SJCRH30 (cell line): ENCODE data around the gene SPNS3. TPM values are rescaled to one million over a fixed set of nuclear protein-coding genes. Genes with fewer than 3 reads are reported as not detected.

Experiments used
- DNase-seq, 2 experiments: peaks; one replicate each; pipeline ENCODE4 v3.0.0-alpha.2; 2015 to 2020
- H3K27ac ChIP-seq: fragments of 250-450 bp; sonication (Bioruptor Pico); 2 replicates; pipeline ENCODE4 v1.5.1; 2020; ENCODE audit warnings: mild to moderate bottlenecking, moderate library complexity
- H3K27me3 ChIP-seq: fragments of 250-450 bp; sonication (Bioruptor Pico); 2 replicates; pipeline ENCODE4 v1.5.1; 2020; ENCODE audit warnings: mild to moderate bottlenecking, moderate library complexity
- H3K36me3 ChIP-seq: fragments of 250-450 bp; sonication (Bioruptor Pico); 2 replicates; pipeline ENCODE4 v1.5.1; 2020; ENCODE audit warnings: mild to moderate bottlenecking, moderate library complexity
- H3K4me1 ChIP-seq: fragments of 250-450 bp; sonication (Bioruptor Pico); 2 replicates; pipeline ENCODE4 v1.5.1; 2020; ENCODE audit warnings: mild to moderate bottlenecking, moderate library complexity
- H3K4me3 ChIP-seq: fragments of 250-450 bp; sonication (Bioruptor Pico); 2 replicates; pipeline ENCODE4 v1.5.1; 2020; ENCODE audit warnings: mild to moderate bottlenecking, moderate library complexity
- H3K9me3 ChIP-seq: fragments of 250-450 bp; sonication (Bioruptor Pico); replicated peaks from 2 replicates; pipeline ENCODE4 v1.5.1; 2020; ENCODE audit warnings: mild to moderate bottlenecking, moderate library complexity
- total RNA-seq: library from RNA; depleted of rRNA; stranded (reverse); fragments of >200 nt; shearing (Covaris generic); gene quantifications from 2 replicates; pipeline ENCODE4 v1.2.3, GENCODE V29; 2014

SPNS3 gene
- total RNA-seq, 1 experiment from 2014 or later, result not detected

- Histone ChIP-seq H3K36me3 (no peaks in the 10 kb centered on the region), H3K27me3 (no peaks in the 10 kb centered on the region), H3K9me3 (no peaks in the 10 kb centered on the region), H3K4me1 (no peaks in the 10 kb centered on the region), H3K27ac (no peak overlapping the region), H3K4me3 (no peak overlapping the region)
- DNase-seq, result peak; percentile 81 to 88
These were observed 20.6 kb upstream of the SPNS3 start for GRCh38 chr17:4412933-4413831.

GRCh38 chr17:4417129-4417667 lies 16.5 kb upstream of the SPNS3 start:
- DNase-seq, result no peak
- no peaks in the 10 kb centered on the region for H3K4me1 ChIP-seq
- no peaks in the 10 kb centered on the region for H3K36me3 ChIP-seq
- H3K27me3 ChIP-seq, result no peaks in the 10 kb centered on the region
- no peak overlapping the region for H3K27ac ChIP-seq
- no peak overlapping the region for H3K4me3 ChIP-seq
- H3K9me3 ChIP-seq, result no peaks in the 10 kb centered on the region

GRCh38 chr17:4420692-4421131 lies 13.0 kb upstream of the SPNS3 start:
- DNase-seq, result peak; percentile 41 to 78
- Histone ChIP-seq H3K27ac (no peak overlapping the region), H3K4me1 (no peaks in the 10 kb centered on the region), H3K36me3 (no peaks in the 10 kb centered on the region), H3K4me3 (no peak overlapping the region), H3K27me3 (no peaks in the 10 kb centered on the region), H3K9me3 (no peaks in the 10 kb centered on the region)

GRCh38 chr17:4422864-4423263 lies 10.9 kb upstream of the SPNS3 start:
- H3K9me3 ChIP-seq, result no peaks in the 10 kb centered on the region
- H3K36me3 ChIP-seq, result no peaks in the 10 kb centered on the region
- no peak overlapping the region for H3K4me3 ChIP-seq
- no peaks in the 10 kb centered on the region for H3K27me3 ChIP-seq
- no peaks in the 10 kb centered on the region for H3K4me1 ChIP-seq
- H3K27ac ChIP-seq, result no peak overlapping the region
- no peak for DNase-seq

DNA sequence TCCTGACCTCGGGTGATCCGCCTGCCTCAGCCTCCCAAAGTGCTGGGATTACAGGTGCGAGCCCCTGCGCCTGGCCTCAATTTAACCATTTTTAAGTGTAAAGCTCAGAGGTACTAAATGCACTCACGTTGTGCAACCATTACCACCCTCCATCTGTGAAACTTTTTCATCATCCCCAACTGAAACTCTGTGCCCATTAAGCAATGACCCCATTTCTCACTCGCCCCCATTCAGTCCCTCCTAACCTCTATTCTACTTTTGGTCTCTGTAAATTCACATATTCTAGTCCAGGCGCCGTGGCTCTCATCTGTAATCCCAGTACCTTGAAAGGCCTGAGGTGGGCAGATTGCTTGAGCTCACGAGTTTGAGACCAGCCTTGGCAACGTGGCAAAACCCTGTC lies 8.3 kb upstream of the SPNS3 start:
- H3K4me3 ChIP-seq, result no peak overlapping the region
- no peaks in the 10 kb centered on the region for H3K4me1 ChIP-seq
- no peak overlapping the region for H3K27ac ChIP-seq
- H3K36me3 ChIP-seq, result no peaks in the 10 kb centered on the region
- no peaks in the 10 kb centered on the region for H3K9me3 ChIP-seq
- H3K27me3 ChIP-seq, result no peaks in the 10 kb centered on the region
- no peak for DNase-seq

- Histone ChIP-seq H3K27ac (no peak overlapping the region), H3K4me3 (no peak overlapping the region), H3K9me3 (no peaks in the 10 kb centered on the region), H3K27me3 (no peaks in the 10 kb centered on the region), H3K36me3 (no peaks in the 10 kb centered on the region), H3K4me1 (no peaks in the 10 kb centered on the region)
- no peak for DNase-seq
These were observed 7.1 kb upstream of the SPNS3 start for GRCh38 chr17:4426499-4427208.

GRCh38 chr17:4427505-4427904 lies 6.2 kb upstream of the SPNS3 start:
- no peak for DNase-seq
- no peak overlapping the region for H3K27ac ChIP-seq

DNA sequence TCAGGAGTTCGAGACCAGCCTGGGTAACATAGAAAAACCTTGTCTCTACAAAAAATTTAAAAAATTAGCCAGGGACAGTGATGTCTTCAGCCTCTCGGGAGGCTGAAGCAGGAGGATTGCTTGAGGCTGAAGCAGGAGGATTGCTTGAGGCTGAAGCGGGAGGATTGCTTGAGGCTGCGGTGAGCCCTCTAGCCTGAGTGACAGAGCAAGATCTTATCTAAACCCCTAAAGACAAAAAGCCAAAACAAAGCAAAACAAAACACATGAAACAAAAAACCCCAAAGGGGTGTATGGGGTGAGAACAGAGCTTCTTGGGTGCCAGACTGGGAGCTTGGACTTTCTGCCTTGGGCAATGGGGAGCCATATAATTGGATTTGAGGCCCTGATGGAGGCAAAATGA lies 2.6 kb downstream of the SPNS3 start:
- DNase-seq, result no peak
- H3K27me3 ChIP-seq, result no peaks in the 10 kb centered on the region
- no peaks in the 10 kb centered on the region for H3K4me1 ChIP-seq
- no peaks in the 10 kb centered on the region for H3K9me3 ChIP-seq
- no peak overlapping the region for H3K27ac ChIP-seq
- H3K36me3 ChIP-seq, result no peaks in the 10 kb centered on the region
- H3K4me3 ChIP-seq, result no peak overlapping the region

More at GRCh38 chr17:4427505-4427904, 6.2 kb upstream of the SPNS3 start:
- Histone ChIP-seq H3K9me3 (no peaks in the 10 kb centered on the region), H3K4me3 (no peak overlapping the region), H3K4me1 (no peaks in the 10 kb centered on the region), H3K36me3 (no peaks in the 10 kb centered on the region), H3K27me3 (no peaks in the 10 kb centered on the region)

GRCh38 chr17:4436846-4437245 lies 3.1 kb downstream of the SPNS3 start:
- Histone ChIP-seq H3K4me1 (no peaks in the 10 kb centered on the region), H3K9me3 (no peaks in the 10 kb centered on the region), H3K36me3 (no peaks in the 10 kb centered on the region), H3K27me3 (no peaks in the 10 kb centered on the region), H3K4me3 (no peak overlapping the region), H3K27ac (no peak overlapping the region)
- DNase-seq, result no peak

DNA sequence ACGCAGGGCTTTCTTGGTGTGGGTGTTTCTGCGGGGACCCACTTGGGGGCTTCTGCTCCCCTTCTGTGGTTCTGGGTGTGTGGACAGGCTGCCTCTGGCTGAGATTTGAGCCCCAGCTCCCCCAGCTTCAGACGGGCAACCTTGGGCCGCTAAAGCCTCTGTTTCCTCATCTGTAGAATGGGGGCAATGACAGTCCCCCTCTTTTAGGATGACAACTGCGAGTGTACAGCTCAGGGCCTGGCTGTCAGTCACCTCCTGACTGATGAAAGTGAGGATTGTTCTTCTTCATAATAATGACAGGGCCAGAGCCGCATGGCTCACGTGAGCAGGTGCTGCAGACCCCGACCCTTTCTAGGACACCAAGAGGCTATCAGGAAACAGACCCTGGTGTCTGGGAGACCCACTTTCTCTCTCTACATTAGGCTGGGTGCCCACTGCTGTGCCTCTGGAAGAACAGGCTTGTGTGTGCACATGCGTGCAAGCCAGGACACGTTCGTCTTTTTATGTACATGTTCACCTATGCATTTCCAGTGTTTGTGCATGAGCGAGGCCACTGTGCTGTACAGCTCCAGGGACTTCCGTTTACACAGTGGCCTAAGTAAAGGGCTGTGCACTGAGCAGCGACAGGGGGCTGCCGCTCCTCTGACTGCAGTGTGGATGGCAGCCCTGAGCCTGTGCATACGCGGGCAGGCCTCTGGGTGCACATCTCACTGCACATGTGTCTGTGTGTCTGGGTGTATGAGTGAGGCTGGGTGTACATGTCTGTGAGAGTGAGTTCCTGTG lies 4.6 kb downstream of the SPNS3 start:
- Histone ChIP-seq H3K4me3 (no peak overlapping the region), H3K27me3 (no peaks in the 10 kb centered on the region), H3K27ac (no peak overlapping the region), H3K9me3 (no peaks in the 10 kb centered on the region), H3K36me3 (no peaks in the 10 kb centered on the region), H3K4me1 (no peaks in the 10 kb centered on the region)
- no peak for DNase-seq

GRCh38 chr17:4440021-4440420 lies 6.3 kb downstream of the SPNS3 start:
- no peaks in the 10 kb centered on the region for H3K36me3 ChIP-seq
- H3K4me3 ChIP-seq, result no peak overlapping the region
- H3K27ac ChIP-seq, result no peak overlapping the region
- H3K27me3 ChIP-seq, result no peaks in the 10 kb centered on the region
- DNase-seq, result no peak
- no peaks in the 10 kb centered on the region for H3K4me1 ChIP-seq
- H3K9me3 ChIP-seq, result no peaks in the 10 kb centered on the region

DNA sequence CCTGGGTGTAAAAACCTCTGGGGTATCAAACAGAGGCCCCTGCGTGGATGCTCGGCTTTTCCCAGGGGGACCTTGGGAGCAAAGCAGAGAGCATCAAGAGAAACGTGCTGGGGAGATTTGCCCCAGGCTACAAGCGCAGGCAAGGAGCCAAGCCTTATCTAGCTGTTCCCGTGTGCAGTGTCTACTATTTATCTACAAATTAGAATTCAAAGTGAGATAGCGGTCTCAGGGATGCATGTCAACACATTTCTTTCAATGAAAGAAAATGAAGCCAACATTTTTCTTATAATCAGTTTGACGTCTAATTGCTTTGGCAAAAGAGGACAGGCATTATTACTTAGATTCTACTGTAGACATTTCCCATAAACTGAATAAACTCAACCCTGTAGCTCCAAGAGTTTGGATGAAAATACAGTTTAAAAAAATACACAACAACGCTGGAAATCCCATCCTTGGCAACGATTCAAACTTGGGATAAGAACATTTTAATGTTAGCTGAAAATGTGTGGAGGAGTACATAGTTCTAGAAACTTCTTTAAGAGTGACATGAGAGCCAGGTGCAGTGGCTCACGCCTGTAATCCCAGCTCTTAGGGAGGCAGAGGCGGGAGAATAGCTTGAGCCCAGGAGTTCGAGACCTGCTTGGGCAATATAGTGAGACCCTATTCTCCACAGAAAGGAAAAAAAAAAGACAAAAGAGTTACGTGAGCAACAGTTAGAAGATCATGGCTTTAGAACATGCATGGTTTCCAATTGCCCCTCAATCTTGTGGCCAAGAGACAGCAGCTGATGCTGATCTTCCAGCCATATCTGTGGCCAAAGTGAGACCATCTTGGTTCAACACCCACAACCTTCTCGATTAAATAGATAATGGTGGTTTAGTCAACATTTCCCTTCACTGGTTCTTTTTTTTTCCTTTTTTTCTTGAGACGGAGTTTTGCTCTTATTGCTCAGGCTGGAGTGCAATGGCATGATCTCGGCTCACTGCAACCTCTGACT lies 7.2 kb downstream of the SPNS3 start:
- H3K4me1 ChIP-seq, result no peaks in the 10 kb centered on the region
- peak; percentile 10 to 44 for DNase-seq
- no peak overlapping the region for H3K27ac ChIP-seq
- H3K4me3 ChIP-seq, result no peak overlapping the region
- H3K27me3 ChIP-seq, result no peaks in the 10 kb centered on the region
- H3K36me3 ChIP-seq, result no peaks in the 10 kb centered on the region
- H3K9me3 ChIP-seq, result no peaks in the 10 kb centered on the region

DNA sequence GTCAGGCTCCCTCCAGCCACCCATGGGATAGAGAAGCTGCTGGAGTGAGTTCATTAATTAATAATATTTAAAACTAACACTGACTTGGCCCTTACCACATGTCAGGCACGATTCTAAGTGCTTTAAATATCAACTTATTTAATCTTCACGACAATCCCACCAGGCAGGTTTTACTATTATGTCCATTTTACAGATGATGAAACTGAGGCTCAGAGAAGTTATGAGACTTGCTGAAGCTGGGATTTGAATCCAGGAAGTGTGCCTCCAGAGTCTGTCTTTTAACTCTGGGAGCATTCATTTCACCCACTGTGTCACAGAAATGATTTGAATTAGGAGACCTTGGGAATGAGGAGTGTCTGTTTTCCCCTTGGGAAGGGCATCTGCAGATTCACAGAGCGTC lies 8.8 kb downstream of the SPNS3 start:
- DNase-seq, result no peak
- Histone ChIP-seq H3K9me3 (no peaks in the 10 kb centered on the region), H3K27ac (no peak overlapping the region), H3K36me3 (no peaks in the 10 kb centered on the region), H3K4me1 (no peaks in the 10 kb centered on the region), H3K4me3 (no peak overlapping the region), H3K27me3 (no peaks in the 10 kb centered on the region)

- no peaks in the 10 kb centered on the region for H3K9me3 ChIP-seq
- no peaks in the 10 kb centered on the region for H3K36me3 ChIP-seq
- no peaks in the 10 kb centered on the region for H3K27me3 ChIP-seq
- H3K4me1 ChIP-seq, result no peaks in the 10 kb centered on the region
- no peak overlapping the region for H3K4me3 ChIP-seq
- no peak for DNase-seq
- H3K27ac ChIP-seq, result no peak overlapping the region
These were observed 9.7 kb downstream of the SPNS3 start for GRCh38 chr17:4443476-4443875.
